ENCODE results near the gene FAM3A. TPM values are rescaled to one million over a fixed set of nuclear protein-coding genes. Genes with fewer than 3 reads are reported as not detected.

The FAM3A gene
- total RNA-seq, 4 donors from 2014 or later = 10.1 to 49.7 (median 38.3) TPM

- TF ChIP-seq CTCF (IDR thresholded peaks at IDR 0.05; ENCODE audit: low read depth) = no peak
Measured at GRCh38 chrX:154512879-154513553, 3.0 kb downstream of the FAM3A start.

- TF ChIP-seq CTCF (IDR thresholded peaks at IDR 0.05; ENCODE audit: low read depth) = no peak
Measured at GRCh38 chrX:154511761-154512160, 4.3 kb downstream of the FAM3A start.

- no peak for TF ChIP-seq CTCF (IDR thresholded peaks at IDR 0.05; ENCODE audit: low read depth)
Measured at GRCh38 chrX:154509455-154509854, 6.6 kb downstream of the FAM3A start.

GRCh38 chrX:154508384-154508745 is 7.7 kb downstream of the FAM3A start:
- no peak for TF ChIP-seq CTCF (IDR thresholded peaks at IDR 0.05; ENCODE audit: low read depth)

GRCh38 chrX:154507673-154508383 is 8.2 kb downstream of the FAM3A start:
- TF ChIP-seq CTCF (IDR thresholded peaks at IDR 0.05; ENCODE audit: low read depth) = no peak

- no peak for TF ChIP-seq CTCF (IDR thresholded peaks at IDR 0.05; ENCODE audit: low read depth)
Measured at GRCh38 chrX:154506483-154507332, 9.3 kb downstream of the FAM3A start.

GRCh38 chrX:154505734-154506133 is 10.3 kb downstream of the FAM3A start:
- no peak for TF ChIP-seq CTCF (IDR thresholded peaks at IDR 0.05; ENCODE audit: low read depth)
